ENCODE data around the gene DLG2.

DLG2 gene

DNA sequence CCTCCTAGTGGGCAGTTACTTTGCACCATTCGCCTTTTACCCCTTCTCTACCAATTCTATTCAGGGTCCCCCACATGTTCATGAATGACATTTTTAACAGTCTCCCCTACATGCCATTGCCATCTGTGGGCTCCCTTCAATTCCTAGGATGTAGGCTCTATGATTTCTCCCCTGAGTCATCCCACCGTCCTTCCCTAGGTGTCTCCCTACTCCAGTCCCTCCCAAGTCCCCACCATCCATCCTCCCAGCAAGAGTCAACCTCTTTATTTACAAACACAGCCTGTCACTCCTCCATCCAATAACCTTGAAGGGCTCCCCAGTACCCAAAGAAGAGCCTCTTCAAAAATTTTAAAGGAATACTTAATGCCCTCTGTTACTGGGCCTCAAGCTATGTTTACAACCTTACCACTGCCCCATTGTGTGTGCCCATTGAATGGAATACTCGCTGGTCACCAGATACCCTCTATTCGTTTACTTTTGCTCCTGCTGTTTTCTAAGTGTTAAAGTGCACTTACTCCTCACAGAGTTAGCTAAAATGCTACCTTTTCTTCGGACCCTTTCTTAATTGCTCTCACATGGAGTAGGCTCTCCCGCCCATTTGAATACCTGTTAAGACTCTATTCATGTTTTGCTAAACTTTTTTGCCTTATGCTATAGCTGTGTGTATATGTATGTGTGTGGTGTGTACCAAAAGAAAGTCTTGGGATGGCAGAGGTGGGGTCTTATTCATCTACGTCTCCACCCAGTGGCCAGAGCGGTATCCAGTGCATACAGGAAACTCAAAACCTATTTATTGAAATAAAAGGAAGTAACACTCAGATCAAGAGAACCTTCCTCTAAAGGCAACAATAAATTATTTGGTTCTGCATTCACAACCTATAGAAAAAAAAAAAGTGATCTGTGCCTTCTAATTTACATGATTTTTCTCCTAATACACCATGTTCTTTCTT, 2105.2 kb downstream of the DLG2 start:
- H3K4me3 ChIP-seq (ENCODE audit: low read depth, low read length) = no peak overlapping the region
- DNase-seq (ENCODE audit: low read depth) = no peak

DNA sequence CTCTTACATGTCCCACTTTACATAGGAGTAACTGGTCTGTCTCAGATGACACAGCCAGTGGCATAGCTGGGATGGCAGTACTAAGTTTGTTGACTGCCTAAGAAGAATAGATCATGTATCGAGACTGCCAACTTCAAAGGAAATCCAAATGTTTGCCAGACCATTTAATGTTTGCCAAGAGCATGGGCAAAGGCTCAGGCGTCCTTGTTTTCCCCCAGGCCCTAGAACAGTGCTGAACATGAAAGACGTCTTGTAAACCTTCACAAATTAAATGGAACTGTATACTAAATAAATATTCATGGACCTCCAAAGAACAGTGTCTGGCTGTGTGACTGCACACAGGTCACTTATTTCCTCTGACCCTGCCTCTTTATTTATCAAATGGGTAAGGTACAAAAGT, 2106.3 kb downstream of the DLG2 start:
- no peak for DNase-seq (ENCODE audit: low read depth)
- H3K4me3 ChIP-seq (ENCODE audit: low read depth, low read length) = no peak overlapping the region

GRCh38 chr11:83511646-83512045, 2115.5 kb downstream of the DLG2 start:
- DNase-seq (ENCODE audit: low read depth) = no peak
- H3K4me3 ChIP-seq (ENCODE audit: low read depth, low read length) = no peak overlapping the region

DNA sequence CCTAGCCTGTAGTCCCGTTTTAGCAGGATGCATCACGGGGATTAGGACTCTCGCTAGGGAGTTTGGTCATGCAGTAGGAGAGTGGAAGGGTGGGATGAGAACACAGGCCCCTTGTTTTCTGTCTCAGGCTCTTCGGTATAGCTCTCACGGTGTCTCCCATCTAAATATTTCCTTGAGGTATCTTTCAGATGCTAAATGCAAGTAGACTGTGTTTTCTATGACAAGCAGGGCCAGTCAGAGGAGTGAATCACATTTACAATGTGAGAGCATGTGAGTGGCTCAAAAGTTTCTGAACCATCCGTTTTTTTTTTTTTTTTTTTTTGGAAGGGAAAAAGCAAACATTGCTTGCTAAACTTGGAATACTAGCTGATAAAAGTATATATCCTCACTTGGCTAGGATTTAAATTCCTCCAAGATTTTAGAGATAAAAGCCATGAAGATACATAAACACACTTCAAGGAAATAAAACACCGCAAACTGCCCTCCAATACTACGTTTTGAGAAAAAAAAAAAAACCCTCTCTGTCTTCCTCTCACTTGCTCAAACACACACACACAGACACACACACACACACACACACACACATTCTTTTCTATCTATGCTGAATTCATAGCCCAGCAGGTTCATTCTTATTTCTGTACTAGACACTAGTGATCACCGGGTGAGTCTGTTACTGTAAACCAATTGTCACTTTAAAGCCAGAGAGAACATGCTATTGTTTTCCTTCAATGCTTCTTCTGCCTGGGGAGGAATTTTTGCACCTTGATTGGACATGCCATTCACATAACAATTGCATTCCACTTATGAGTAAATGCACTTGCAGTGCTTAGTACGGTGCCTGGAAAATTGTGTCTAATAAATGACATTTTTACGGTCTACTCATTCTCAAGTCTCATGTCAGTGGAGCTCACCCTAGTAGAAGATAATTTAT, 2116.3 kb downstream of the DLG2 start:
- H3K4me3 ChIP-seq (ENCODE audit: low read depth, low read length) = no peak overlapping the region
- DNase-seq (ENCODE audit: low read depth) = no peak

DNA sequence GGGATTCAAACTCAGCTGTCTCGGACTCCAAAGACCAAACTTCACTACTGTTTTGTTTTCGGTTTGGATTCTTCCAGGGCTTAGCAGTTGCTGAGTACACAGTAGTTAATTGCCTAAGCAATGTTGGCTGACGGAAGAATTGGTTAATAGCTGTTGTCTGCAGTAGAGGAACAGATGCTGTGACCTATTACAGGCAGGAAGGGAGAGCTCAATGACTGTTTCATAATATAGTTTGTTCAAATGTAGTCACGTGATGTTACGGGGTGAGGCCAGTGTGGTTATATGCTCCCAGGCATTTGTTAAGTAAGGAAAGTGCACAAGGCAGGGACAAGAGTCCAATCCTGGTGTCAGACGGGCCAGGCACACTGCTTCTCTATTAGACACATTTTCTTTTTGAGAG, 2118.3 kb downstream of the DLG2 start:
- no peak overlapping the region for H3K4me3 ChIP-seq (ENCODE audit: low read depth, low read length)
- DNase-seq (ENCODE audit: low read depth) = no peak

GRCh38 chr11:83502041-83502440, 2125.1 kb downstream of the DLG2 start:
- no peak overlapping the region for H3K4me3 ChIP-seq (ENCODE audit: low read depth, low read length)
- DNase-seq (ENCODE audit: low read depth) = no peak

- no peak overlapping the region for H3K4me3 ChIP-seq (ENCODE audit: low read depth, low read length)
- no peak for DNase-seq (ENCODE audit: low read depth)
Measured at GRCh38 chr11:83493917-83494316, 2133.2 kb downstream of the DLG2 start.

DNA sequence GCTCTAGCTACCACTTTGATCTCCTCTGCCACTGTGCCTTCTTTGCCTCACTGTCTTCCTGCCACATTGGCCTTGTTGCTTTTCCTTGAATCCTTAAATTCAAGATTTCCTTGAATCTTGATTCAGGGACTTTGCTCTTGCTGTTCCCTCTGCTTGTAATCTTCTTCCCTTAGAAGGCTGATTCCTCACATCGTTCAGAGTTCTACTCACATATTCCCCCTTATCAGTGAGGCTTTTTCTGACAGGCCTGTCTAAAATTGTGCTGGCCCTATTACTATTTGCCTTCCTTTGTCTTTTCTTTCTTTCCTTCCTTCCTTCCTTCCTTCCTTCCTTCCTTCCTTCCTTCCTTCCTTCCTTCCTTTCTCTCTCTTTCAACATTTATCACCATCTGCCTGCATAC, 2134.1 kb downstream of the DLG2 start:
- no peak for DNase-seq (ENCODE audit: low read depth)
- no peak overlapping the region for H3K4me3 ChIP-seq (ENCODE audit: low read depth, low read length)

DNA sequence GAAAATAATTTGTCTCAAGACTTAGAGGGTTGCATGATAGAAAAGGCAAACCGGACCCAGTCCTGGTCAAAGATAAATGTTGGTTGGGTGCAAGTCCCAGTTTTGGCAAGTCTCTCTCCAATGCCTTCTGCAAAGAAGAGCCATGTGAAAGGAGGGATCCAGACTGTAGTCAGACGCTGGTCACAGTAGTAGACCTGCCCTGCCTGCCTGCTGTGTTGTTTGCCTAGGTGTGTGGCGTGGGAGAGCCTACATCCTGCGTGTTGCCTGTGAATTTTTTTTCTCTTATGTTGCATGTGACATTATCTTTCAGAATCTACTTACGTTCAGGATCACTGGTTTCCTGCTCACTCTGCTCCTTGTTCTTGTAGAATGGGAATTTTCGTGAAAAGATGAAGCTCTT, 2143.3 kb downstream of the DLG2 start:
- no peak overlapping the region for H3K4me3 ChIP-seq (ENCODE audit: low read depth, low read length)
- DNase-seq (ENCODE audit: low read depth) = no peak

- no peak overlapping the region for H3K4me3 ChIP-seq (ENCODE audit: low read depth, low read length)
- no peak for DNase-seq (ENCODE audit: low read depth)
Measured at GRCh38 chr11:83480811-83481210, 2146.3 kb downstream of the DLG2 start.

DNA sequence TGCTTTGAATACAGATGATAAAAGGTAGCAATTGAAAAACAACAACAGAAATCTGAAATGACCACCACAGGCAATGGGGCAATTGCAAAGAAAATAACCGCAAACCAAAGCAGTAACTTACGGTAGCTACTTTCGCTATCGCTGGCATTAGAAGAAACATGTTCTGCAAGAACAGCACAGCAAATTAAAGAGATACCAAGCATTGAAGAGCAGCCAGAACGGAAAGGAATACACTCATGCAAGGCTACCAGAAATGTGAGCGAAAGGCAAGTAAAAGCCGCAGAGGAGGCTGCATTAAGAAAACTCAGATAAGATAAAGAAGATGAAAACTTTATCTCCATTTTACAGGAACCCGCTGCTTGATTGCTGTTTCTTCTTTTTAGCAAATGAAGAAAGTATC, 2146.9 kb downstream of the DLG2 start:
- no peak for DNase-seq (ENCODE audit: low read depth)
- H3K4me3 ChIP-seq (ENCODE audit: low read depth, low read length) = no peak overlapping the region

GRCh38 chr11:83477772-83478171, 2149.4 kb downstream of the DLG2 start:
- H3K4me3 ChIP-seq (ENCODE audit: low read depth, low read length) = no peak overlapping the region
- no peak for DNase-seq (ENCODE audit: low read depth)

DNA sequence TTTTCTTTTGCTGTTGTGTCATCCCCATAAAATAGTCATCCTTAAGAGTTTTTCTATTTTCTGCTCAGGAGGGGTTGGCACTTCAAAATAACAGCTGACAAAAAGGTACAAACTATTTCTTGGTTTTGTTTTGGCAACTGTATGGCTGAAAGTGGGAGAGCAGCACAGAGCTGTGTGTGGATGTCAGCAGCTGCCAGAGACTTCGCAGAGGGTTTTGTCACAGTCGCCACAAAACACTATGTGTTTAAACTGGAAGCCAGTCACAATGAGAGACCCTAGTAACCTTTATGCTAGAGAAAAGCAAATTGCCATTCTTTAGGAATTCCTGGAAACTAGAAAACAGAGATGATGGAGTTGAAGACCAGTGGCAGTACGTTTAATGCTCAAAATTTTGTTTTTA, 2151.4 kb downstream of the DLG2 start:
- DNase-seq (ENCODE audit: low read depth) = no peak
- no peak overlapping the region for H3K4me3 ChIP-seq (ENCODE audit: low read depth, low read length)

- no peak overlapping the region for H3K4me3 ChIP-seq (ENCODE audit: low read depth, low read length)
- no peak for DNase-seq (ENCODE audit: low read depth)
Measured at GRCh38 chr11:83473743-83474142, 2153.4 kb downstream of the DLG2 start.

DNA sequence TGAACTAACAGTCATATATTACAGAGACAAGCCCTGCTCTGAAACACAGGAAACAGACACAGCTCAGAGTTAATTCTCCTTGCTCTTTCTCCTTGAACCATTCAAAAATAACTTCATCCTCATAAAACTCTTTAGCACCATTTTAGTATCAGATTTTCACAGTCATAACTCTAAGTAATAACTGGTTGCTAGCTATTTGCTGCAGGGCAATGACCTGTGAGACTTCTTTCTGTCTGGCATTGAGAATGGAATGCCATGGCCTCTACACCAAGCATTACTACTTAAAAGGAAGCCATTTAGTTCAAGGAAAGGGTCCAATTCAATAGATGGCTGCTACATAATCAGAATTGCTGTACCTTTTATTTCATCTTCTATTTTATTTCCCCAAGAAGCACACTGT, 2154.3 kb downstream of the DLG2 start:
- H3K4me3 ChIP-seq (ENCODE audit: low read depth, low read length) = no peak overlapping the region
- DNase-seq (ENCODE audit: low read depth) = no peak

- no peak for DNase-seq (ENCODE audit: low read depth)
- no peak overlapping the region for H3K4me3 ChIP-seq (ENCODE audit: low read depth, low read length)
Measured at GRCh38 chr11:83471831-83472727, 2155.1 kb downstream of the DLG2 start.

GRCh38 chr11:83467837-83468236, 2159.3 kb downstream of the DLG2 start:
- no peak for DNase-seq (ENCODE audit: low read depth)
- H3K4me3 ChIP-seq (ENCODE audit: low read depth, low read length) = no peak overlapping the region

GRCh38 chr11:83464160-83464944, 2162.8 kb downstream of the DLG2 start:
- H3K4me3 ChIP-seq (ENCODE audit: low read depth, low read length) = no peak overlapping the region
- DNase-seq (ENCODE audit: low read depth) = no peak

GRCh38 chr11:83459798-83460197, 2167.3 kb downstream of the DLG2 start:
- H3K4me3 ChIP-seq (ENCODE audit: low read depth, low read length) = no peak overlapping the region
- DNase-seq (ENCODE audit: low read depth) = no peak
